Parathyroid adenoma (tissue), 2 donors: Measurements from ENCODE around the gene SHCBP1L.

ENCODE experiments used
- H2AFZ ChIP-seq: fragments of 300-600 bp; sonication (generic); one replicate; pipeline ENCODE4 v1.7.0; 2017; ENCODE audit warnings: antibody characterized with exemption, mild to moderate bottlenecking
- H3K27ac ChIP-seq: fragments of 300-600 bp; sonication (generic); one replicate; pipeline ENCODE4 v1.7.0; 2017
- H3K27me3 ChIP-seq: fragments of 300-600 bp; sonication (generic); one replicate; pipeline ENCODE4 v1.7.0; 2017; ENCODE audit warnings: low read length; ENCODE audit not compliant: control insufficient read depth, insufficient read depth
- H3K36me3 ChIP-seq: fragments of 300-600 bp; sonication (generic); one replicate; pipeline ENCODE4 v1.7.0; 2017; ENCODE audit warnings: low read length; ENCODE audit not compliant: control insufficient read depth, insufficient read depth
- H3K4me1 ChIP-seq: fragments of 300-600 bp; sonication (generic); one replicate; pipeline ENCODE4 v1.7.0; 2017; ENCODE audit warnings: control low read depth
- H3K4me2 ChIP-seq: fragments of 300-600 bp; sonication (generic); one replicate; pipeline ENCODE4 v1.7.0; 2017; ENCODE audit warnings: low read length
- H3K4me3 ChIP-seq: fragments of 300-600 bp; sonication (generic); one replicate; pipeline ENCODE4 v1.7.0; 2017; ENCODE audit warnings: low read depth, low read length
- H3K79me2 ChIP-seq: fragments of 300-600 bp; sonication (generic); one replicate; pipeline ENCODE4 v1.7.0; 2017; ENCODE audit warnings: control low read depth
- H3K9ac ChIP-seq: fragments of 300-600 bp; sonication (generic); one replicate; pipeline ENCODE4 v1.7.0; 2017; ENCODE audit warnings: mild to moderate bottlenecking
- H3K9me3 ChIP-seq: fragments of 300-600 bp; sonication (generic); one replicate; pipeline ENCODE4 v1.7.0; 2017; ENCODE audit warnings: low read length; ENCODE audit not compliant: control insufficient read depth
- TF ChIP-seq, protein P1 (sequence below): fragments of 300-600 bp; sonication (generic); IDR thresholded peaks from one replicate; pipeline ENCODE4 v1.7.0; 2017; ENCODE audit warnings: antibody characterized with exemption, mild to moderate bottlenecking
- donor health status: primary hyperparathyroidism.

SHCBP1L gene

DNA sequence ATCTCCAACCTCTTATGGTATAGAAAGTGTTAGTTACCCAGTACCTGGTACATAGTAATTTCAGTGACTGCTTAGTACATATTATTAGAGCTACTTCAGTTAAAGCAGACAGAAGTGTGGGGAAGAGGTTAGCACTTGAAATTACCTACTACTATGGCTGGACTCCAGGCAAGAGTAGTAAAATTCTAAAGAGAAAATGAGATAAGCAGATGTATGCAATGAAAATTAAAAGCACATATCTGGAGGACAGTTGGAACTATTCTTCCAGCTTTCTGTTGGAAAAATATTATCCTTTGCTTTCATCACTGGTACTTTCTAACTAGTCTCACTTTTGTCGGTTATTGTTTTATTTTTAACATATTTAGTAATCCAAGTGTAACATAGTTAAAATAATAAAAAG, 90.1 kb downstream of the SHCBP1L start:
- no peak overlapping the region for H3K4me3 ChIP-seq
- H3K4me2 ChIP-seq = no peak overlapping the region
- no peak overlapping the region for H3K27ac ChIP-seq
- H3K9ac ChIP-seq = no peak overlapping the region
- H3K79me2 ChIP-seq = peaks cover 2% of the 10 kb centered on the region
- H3K4me1 ChIP-seq = no peaks in the 10 kb centered on the region
- H3K9me3 ChIP-seq = no peaks in the 10 kb centered on the region
- H3K27me3 ChIP-seq = no peaks in the 10 kb centered on the region
- TF ChIP-seq, protein P1, sequence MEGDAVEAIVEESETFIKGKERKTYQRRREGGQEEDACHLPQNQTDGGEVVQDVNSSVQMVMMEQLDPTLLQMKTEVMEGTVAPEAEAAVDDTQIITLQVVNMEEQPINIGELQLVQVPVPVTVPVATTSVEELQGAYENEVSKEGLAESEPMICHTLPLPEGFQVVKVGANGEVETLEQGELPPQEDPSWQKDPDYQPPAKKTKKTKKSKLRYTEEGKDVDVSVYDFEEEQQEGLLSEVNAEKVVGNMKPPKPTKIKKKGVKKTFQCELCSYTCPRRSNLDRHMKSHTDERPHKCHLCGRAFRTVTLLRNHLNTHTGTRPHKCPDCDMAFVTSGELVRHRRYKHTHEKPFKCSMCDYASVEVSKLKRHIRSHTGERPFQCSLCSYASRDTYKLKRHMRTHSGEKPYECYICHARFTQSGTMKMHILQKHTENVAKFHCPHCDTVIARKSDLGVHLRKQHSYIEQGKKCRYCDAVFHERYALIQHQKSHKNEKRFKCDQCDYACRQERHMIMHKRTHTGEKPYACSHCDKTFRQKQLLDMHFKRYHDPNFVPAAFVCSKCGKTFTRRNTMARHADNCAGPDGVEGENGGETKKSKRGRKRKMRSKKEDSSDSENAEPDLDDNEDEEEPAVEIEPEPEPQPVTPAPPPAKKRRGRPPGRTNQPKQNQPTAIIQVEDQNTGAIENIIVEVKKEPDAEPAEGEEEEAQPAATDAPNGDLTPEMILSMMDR = no peak
- no peaks in the 10 kb centered on the region for H3K36me3 ChIP-seq
- no peak overlapping the region for H2AFZ ChIP-seq

DNA sequence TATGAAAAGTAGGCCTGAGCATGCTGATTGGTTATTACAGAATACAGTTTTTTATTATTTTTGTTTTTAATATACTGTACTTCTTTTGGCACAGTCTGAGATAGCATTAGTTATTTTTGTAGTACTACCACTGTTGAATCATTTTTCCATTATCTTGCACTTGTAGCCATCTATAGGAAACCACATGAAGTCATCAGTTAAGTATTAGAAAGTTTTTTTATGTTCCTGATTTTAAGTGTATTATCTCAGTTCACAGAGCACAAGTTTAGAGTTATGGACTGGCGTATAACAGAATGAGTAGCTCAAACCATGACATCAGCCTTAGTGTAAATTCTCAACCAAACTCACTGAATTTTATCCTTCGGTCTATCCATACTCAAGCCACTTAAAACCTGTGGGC, 91.0 kb downstream of the SHCBP1L start:
- Histone ChIP-seq H3K27me3 (no peaks in the 10 kb centered on the region), H3K9me3 (no peaks in the 10 kb centered on the region), H3K36me3 (no peaks in the 10 kb centered on the region), H3K4me2 (no peak overlapping the region), H2AFZ (no peak overlapping the region), H3K9ac (no peak overlapping the region), H3K4me1 (no peaks in the 10 kb centered on the region), H3K79me2 (peaks cover 2% of the 10 kb centered on the region), H3K27ac (no peak overlapping the region), H3K4me3 (no peak overlapping the region)
- TF ChIP-seq, protein P1 = no peak

DNA sequence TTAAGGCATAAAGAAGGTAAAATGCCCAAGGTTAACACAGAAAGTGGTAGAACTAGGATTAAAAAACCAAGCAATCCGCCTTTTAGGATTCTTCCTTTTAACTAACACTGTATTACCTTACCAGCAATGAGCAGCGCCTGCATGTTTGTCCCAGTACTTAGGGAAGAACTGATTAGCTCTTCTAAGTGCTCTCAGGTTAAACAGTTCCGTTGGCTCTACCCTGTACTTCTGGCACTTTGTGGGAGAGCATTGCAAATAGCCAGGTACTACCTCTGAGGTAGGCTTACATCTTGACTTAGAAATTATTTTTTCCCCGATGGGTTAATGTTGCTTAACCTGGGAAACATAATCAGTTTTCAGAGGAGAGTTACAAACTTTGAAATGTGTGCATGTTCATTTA, 92.3 kb downstream of the SHCBP1L start:
- peaks cover 2% of the 10 kb centered on the region for H3K79me2 ChIP-seq
- no peak overlapping the region for H3K4me3 ChIP-seq
- no peaks in the 10 kb centered on the region for H3K36me3 ChIP-seq
- H3K27me3 ChIP-seq = no peaks in the 10 kb centered on the region
- H3K4me2 ChIP-seq = no peak overlapping the region
- no peaks in the 10 kb centered on the region for H3K4me1 ChIP-seq
- no peaks in the 10 kb centered on the region for H3K9me3 ChIP-seq
- H3K27ac ChIP-seq = no peak overlapping the region
- no peak overlapping the region for H3K9ac ChIP-seq
- no peak overlapping the region for H2AFZ ChIP-seq
- TF ChIP-seq, protein P1 = no peak

DNA sequence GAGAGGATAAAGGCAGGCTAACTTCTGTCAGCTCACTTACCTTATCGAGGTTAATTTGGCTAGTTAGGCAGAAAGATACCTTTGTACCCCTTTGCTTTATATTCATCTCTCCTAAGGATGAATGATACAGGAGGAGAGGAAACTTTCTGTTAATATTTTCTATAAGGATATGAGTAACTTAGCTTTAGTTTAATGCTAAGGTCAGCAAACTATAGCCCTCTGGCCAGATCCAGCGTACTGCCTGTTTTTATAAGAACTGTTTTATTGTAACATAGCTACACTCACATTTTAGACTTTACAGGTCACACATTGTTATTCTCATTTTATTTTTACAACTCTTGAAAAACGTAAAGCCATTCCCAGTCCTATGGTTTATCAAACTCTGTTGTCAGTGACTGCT, 95.8 kb downstream of the SHCBP1L start:
- Histone ChIP-seq H3K27ac (no peak overlapping the region), H3K9ac (no peak overlapping the region), H3K36me3 (no peaks in the 10 kb centered on the region), H3K79me2 (peaks cover 4% of the 10 kb centered on the region), H3K4me3 (no peak overlapping the region), H3K4me2 (no peak overlapping the region), H3K9me3 (no peaks in the 10 kb centered on the region), H3K27me3 (no peaks in the 10 kb centered on the region), H2AFZ (no peak overlapping the region), H3K4me1 (no peaks in the 10 kb centered on the region)
- TF ChIP-seq, protein P1 = no peak

DNA sequence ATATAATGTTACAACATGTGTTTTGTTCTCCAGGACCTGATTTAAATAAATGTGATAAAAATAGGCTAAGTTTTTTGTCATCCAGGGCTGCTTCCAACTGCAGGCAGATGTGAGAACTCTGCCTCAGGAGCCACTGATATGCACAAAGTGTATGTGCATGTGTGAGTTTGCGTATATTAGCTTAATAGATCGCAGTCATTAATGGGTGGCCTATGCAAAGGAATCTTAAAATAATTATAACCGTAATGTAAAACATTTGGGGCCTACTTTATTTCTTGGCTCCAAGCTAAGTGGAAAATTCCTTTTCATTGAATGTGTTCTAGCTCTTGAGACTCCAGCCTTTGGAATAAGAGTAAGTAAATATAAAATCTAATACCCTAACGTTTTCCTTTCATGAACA, 97.1 kb downstream of the SHCBP1L start:
- H2AFZ ChIP-seq = no peak overlapping the region
- H3K79me2 ChIP-seq = peaks cover 8% of the 10 kb centered on the region
- H3K27ac ChIP-seq = no peak overlapping the region
- no peak overlapping the region for H3K4me2 ChIP-seq
- no peak overlapping the region for H3K9ac ChIP-seq
- H3K4me3 ChIP-seq = no peak overlapping the region
- no peaks in the 10 kb centered on the region for H3K27me3 ChIP-seq
- no peaks in the 10 kb centered on the region for H3K36me3 ChIP-seq
- TF ChIP-seq, protein P1 = no peak
- no peaks in the 10 kb centered on the region for H3K4me1 ChIP-seq
- no peaks in the 10 kb centered on the region for H3K9me3 ChIP-seq
